Endodermal cell (in vitro differentiated cells): Measurements from ENCODE around the gene MEIKIN. TPM values are rescaled to one million over a fixed set of nuclear protein-coding genes. Genes with fewer than 3 reads are reported as not detected.
A peak's percentile ranks its signal among the peaks of the same experiment; 100 is the strongest.

Experiments
- DNase-seq: peaks from one replicate; pipeline ENCODE4 v3.0.0-alpha.2; 2017
- H3K27ac ChIP-seq: 2 replicates; pipeline ENCODE4 v1.5.1; 2013; ENCODE audit warnings: mild to moderate bottlenecking, low read depth, low read length, moderate library complexity
- H3K27me3 ChIP-seq: 2 replicates; pipeline ENCODE4 v1.6.1; 2013; ENCODE audit warnings: mild to moderate bottlenecking, low read length, moderate library complexity; ENCODE audit not compliant: insufficient read depth, control insufficient read depth, poor library complexity, severe bottlenecking
- H3K36me3 ChIP-seq: 2 replicates; pipeline ENCODE4 v1.7.0; 2013; ENCODE audit warnings: mild to moderate bottlenecking, low read length, moderate library complexity; ENCODE audit not compliant: control insufficient read depth, insufficient read depth
- H3K4me1 ChIP-seq: one replicate; pipeline ENCODE4 v1.7.0; 2013; ENCODE audit warnings: low read length; ENCODE audit not compliant: control insufficient read depth, insufficient read depth
- H3K4me3 ChIP-seq: 2 replicates; pipeline ENCODE4 v1.5.1; 2013; ENCODE audit warnings: mild to moderate bottlenecking, low read length, moderate library complexity
- H3K9ac ChIP-seq: 2 replicates; pipeline ENCODE4 v1.6.1; 2013; ENCODE audit warnings: mild to moderate bottlenecking, low read length, moderate library complexity; ENCODE audit not compliant: poor library complexity, severe bottlenecking; ENCODE audit errors: extremely low read depth
- H3K9me3 ChIP-seq: 2 replicates; pipeline ENCODE4 v1.6.1; 2013; ENCODE audit warnings: mild to moderate bottlenecking, low read length, moderate library complexity; ENCODE audit not compliant: control insufficient read depth
- H3K27ac Mint-ChIP-seq: 2 replicates; pipeline ENCODE4 v1.8.0; 2020; ENCODE audit warnings: mixed read lengths
- H3K27me3 Mint-ChIP-seq: 2 replicates; pipeline ENCODE4 v1.8.0; 2021; ENCODE audit warnings: mild to moderate bottlenecking, mixed read lengths; ENCODE audit not compliant: insufficient read depth
- H3K36me3 Mint-ChIP-seq: 2 replicates; pipeline ENCODE4 v1.8.0; 2020; ENCODE audit warnings: low read depth, mixed read lengths
- H3K4me1 Mint-ChIP-seq: 2 replicates; pipeline ENCODE4 v1.8.0; 2020; ENCODE audit warnings: mixed read lengths
- H3K4me3 Mint-ChIP-seq: 2 replicates; pipeline ENCODE4 v1.8.0; 2020; ENCODE audit warnings: mild to moderate bottlenecking, moderate library complexity, mixed read lengths
- H3K9me3 Mint-ChIP-seq: 2 replicates; pipeline ENCODE4 v1.8.0; 2020; ENCODE audit warnings: mild to moderate bottlenecking, mixed read lengths
- WGBS, 2 experiments: methylation state at CpG; one replicate each; pipeline versions ENCODE4 v1.1.5 to v1.1.7; 2013; ENCODE audit warnings: missing lambda C conversion rate in 2 of 2, mixed read lengths in 1 of 2; ENCODE audit not compliant: insufficient coverage in 1 of 2, insufficient read length in 1 of 2; 5-methylcytosine and 5-hydroxymethylcytosine counted together
- total RNA-seq, 2 donors: library from RNA; stranded (reverse); fragmentation: NEBNext Ultra II Directional in 1 of 2; extraction: Animal tissue kit (Norgen Biotek cat#: 25700) in 1 of 2; gene quantifications; 2 replicates in 1 of 2; 3 replicates in 1 of 2; pipeline ENCODE4 v1.2.1, GENCODE V29; 2021
- TF ChIP-seq, protein P1 (sequence below): fragments of 200-600 bp; sonication (generic); conservative IDR thresholded peaks from 2 replicates; pipeline ENCODE4 v1.5.0; 2021; ENCODE audit warnings: antibody characterized with exemption, mild to moderate bottlenecking

The MEIKIN gene
- total RNA-seq, 2 donors from 2014 or later: not detected

DNA sequence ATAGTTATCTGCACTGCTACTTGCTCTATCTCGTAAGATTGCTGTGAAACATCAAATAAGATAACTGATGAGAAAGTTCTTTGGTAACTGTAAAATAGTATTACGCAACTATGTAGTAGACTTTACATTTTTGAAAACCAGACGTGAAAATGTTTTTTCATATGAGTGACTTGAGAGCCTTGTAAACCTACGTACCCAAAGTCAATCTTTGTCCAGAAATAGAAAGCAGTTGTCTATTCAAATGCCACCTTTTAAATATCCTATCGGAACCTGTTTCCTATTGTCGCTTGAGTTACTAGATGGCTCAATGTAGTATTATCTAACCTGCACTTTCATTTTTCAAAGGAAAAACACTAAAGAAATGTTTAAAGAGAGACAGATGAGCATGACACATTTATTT, 150.2 kb downstream of the MEIKIN start:
- no peaks in the 10 kb centered on the region for H3K27me3 Mint-ChIP-seq
- Histone ChIP-seq H3K4me1 (no peaks in the 10 kb centered on the region), H3K27me3 (peaks cover 8% of the 10 kb centered on the region), H3K4me3 (peak overlapping the region; percentile 99), H3K27ac (no peak overlapping the region), H3K36me3 (no peaks in the 10 kb centered on the region), H3K9me3 (no peaks in the 10 kb centered on the region), H3K9ac (no peak overlapping the region)
- WGBS, 2 experiments: 87 to 98% methylated on average over 4 to 6 of the region's 6 CpGs
- H3K9me3 Mint-ChIP-seq: no peaks in the 10 kb centered on the region
- TF ChIP-seq, protein P1, sequence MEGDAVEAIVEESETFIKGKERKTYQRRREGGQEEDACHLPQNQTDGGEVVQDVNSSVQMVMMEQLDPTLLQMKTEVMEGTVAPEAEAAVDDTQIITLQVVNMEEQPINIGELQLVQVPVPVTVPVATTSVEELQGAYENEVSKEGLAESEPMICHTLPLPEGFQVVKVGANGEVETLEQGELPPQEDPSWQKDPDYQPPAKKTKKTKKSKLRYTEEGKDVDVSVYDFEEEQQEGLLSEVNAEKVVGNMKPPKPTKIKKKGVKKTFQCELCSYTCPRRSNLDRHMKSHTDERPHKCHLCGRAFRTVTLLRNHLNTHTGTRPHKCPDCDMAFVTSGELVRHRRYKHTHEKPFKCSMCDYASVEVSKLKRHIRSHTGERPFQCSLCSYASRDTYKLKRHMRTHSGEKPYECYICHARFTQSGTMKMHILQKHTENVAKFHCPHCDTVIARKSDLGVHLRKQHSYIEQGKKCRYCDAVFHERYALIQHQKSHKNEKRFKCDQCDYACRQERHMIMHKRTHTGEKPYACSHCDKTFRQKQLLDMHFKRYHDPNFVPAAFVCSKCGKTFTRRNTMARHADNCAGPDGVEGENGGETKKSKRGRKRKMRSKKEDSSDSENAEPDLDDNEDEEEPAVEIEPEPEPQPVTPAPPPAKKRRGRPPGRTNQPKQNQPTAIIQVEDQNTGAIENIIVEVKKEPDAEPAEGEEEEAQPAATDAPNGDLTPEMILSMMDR: no peak
- H3K36me3 Mint-ChIP-seq: peaks cover 11% of the 10 kb centered on the region
- no peak overlapping the region for H3K27ac Mint-ChIP-seq
- DNase-seq: no peak
- H3K4me1 Mint-ChIP-seq: peaks cover 13% of the 10 kb centered on the region
- peak overlapping the region; percentile 97 for H3K4me3 Mint-ChIP-seq

DNA sequence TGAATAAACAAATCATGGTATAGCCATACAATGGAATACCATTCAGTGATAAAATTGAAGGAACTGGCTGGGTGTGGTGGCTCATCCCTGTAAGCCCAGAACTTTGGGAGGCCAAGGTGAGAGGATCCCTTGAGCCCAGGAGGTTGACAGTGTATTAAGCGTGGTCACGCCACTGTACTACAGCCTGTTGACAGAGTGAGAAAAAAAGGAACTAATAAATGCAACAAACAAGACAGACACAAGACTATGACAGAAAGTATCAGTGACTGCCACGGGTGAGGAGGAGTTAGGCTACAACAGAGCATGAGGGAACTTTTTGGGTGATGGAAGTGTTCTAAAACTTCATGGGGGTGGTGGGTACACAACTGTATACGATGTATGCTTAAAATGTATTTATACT, 150.9 kb downstream of the MEIKIN start:
- no peak for DNase-seq
- no peak overlapping the region for H3K27ac Mint-ChIP-seq
- Histone ChIP-seq H3K9me3 (no peaks in the 10 kb centered on the region), H3K4me1 (no peaks in the 10 kb centered on the region), H3K27ac (no peak overlapping the region), H3K27me3 (peaks cover 7% of the 10 kb centered on the region), H3K4me3 (peak overlapping the region; percentile 99), H3K36me3 (no peaks in the 10 kb centered on the region), H3K9ac (no peak overlapping the region)
- H3K9me3 Mint-ChIP-seq: no peaks in the 10 kb centered on the region
- H3K27me3 Mint-ChIP-seq: no peaks in the 10 kb centered on the region
- TF ChIP-seq, protein P1: no peak
- peaks cover 11% of the 10 kb centered on the region for H3K36me3 Mint-ChIP-seq
- 95% methylated on average over 3 of the region's 4 CpGs; no CpG with 5 or more reads in 1 of the 2 experiments for WGBS, 2 experiments
- H3K4me3 Mint-ChIP-seq: peak overlapping the region; percentile 21
- H3K4me1 Mint-ChIP-seq: peaks cover 13% of the 10 kb centered on the region

DNA sequence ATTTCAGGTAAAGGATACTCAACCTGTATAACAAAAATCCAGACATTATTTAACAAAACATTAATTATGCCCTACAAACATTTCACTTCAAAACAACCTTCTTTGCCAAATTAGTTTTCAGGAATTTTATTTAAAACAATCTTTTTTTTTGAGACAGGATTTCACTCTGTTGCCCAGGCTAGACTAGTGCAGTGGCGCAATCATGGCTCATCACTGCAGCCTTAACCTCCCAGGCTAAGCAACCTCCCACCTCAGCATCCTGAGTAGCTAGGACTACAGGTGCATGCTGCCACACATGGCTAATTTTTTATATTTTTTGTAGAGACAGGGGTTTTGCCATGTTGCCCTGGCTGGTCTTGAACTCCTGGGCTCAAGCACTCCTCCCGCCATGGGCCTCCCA, 152.6 kb downstream of the MEIKIN start:
- 100% methylated on average over 1 of the region's 2 CpGs for WGBS, 2 experiments
- peaks cover 14% of the 10 kb centered on the region for H3K4me1 Mint-ChIP-seq
- Histone ChIP-seq H3K27ac (no peak overlapping the region), H3K4me1 (peaks cover 3% of the 10 kb centered on the region), H3K9me3 (no peaks in the 10 kb centered on the region), H3K4me3 (no peak overlapping the region), H3K27me3 (no peaks in the 10 kb centered on the region), H3K9ac (no peak overlapping the region), H3K36me3 (no peaks in the 10 kb centered on the region)
- peaks cover 15% of the 10 kb centered on the region for H3K36me3 Mint-ChIP-seq
- H3K4me3 Mint-ChIP-seq: no peak overlapping the region
- H3K27ac Mint-ChIP-seq: no peak overlapping the region
- TF ChIP-seq, protein P1: no peak
- no peaks in the 10 kb centered on the region for H3K9me3 Mint-ChIP-seq
- no peak for DNase-seq
- H3K27me3 Mint-ChIP-seq: no peaks in the 10 kb centered on the region
